Upper lobe of right lung (tissue), 1 donor: ENCODE data around the gene ATXN8OS. TPM values are rescaled to one million over a fixed set of nuclear protein-coding genes. Genes with fewer than 3 reads are reported as not detected.
A peak's percentile ranks its signal among the peaks of the same experiment; 100 is the strongest.

Source experiments
- ATAC-seq: fragments of 200-7000 bp; cut with Tn5 transposase; one replicate; pipeline ENCODE4 v1.9.1; 2020; ENCODE audit warnings: mild to moderate bottlenecking, moderate library complexity
- DNase-seq: peaks from one replicate; pipeline ENCODE4 v3.0.0-alpha.2; 2020
- H3K27ac ChIP-seq: fragments of 200-600 bp; one replicate; pipeline ENCODE4 v1.8.0; 2022
- H3K27me3 ChIP-seq: fragments of 200-600 bp; one replicate; pipeline ENCODE4 v1.8.0; 2022; ENCODE audit warnings: mild to moderate bottlenecking
- H3K36me3 ChIP-seq: fragments of 200-600 bp; one replicate; pipeline ENCODE4 v1.8.0; 2022
- H3K4me1 ChIP-seq: fragments of 200-600 bp; one replicate; pipeline ENCODE4 v1.8.0; 2022
- H3K4me3 ChIP-seq: fragments of 200-600 bp; one replicate; pipeline ENCODE4 v1.8.0; 2022; ENCODE audit warnings: mild to moderate bottlenecking
- H3K9me3 ChIP-seq: fragments of 200-600 bp; one replicate; pipeline ENCODE4 v1.8.0; 2022
- CTCF ChIP-seq: fragments of 200-600 bp; IDR thresholded peaks from one replicate; pipeline ENCODE4 v1.8.0; 2022; ENCODE audit warnings: antibody characterized with exemption
- intact Hi-C: fragments of 100-400 bp; cut with DNase I; formaldehyde crosslinking; loops from one replicate; pipeline ENCODE4 v1.11.0; 2022
- long read RNA-seq: library from polyadenylated mRNA; unstranded; transcript quantifications from one replicate; pipeline ENCODE4 v2.0.0, GENCODE V29; 2021
- total RNA-seq: library from RNA; stranded (reverse); fragmentation: NEBNext Ultra II Directional; extraction: Animal tissue kit (Norgen Biotek cat#: 25700); gene quantifications from one replicate; pipeline ENCODE4 v1.2.1, GENCODE V29; 2021
- donor health status: DM: no; HTN: yes; CAD: no; lungs with severe emphysema.

ATXN8OS gene
- not detected for total RNA-seq
- long read RNA-seq: 0 reads

GRCh38 chr13:70107498-70108281 lies at the start of gene ATXN8OS:
Gene ATXN8OS, plus strand, starts transcription at chr13:70107826.
- ATAC-seq: peak; percentile 12

GRCh38 chr13:70080012-70080411 lies 27.6 kb upstream of the ATXN8OS start:
- H3K9me3 ChIP-seq: no peaks in the 10 kb centered on the region
- DNase-seq (no peak), ATAC-seq (no peak)
- H3K27me3 ChIP-seq: no peaks in the 10 kb centered on the region
- H3K27ac ChIP-seq: no peak overlapping the region
- no peak for TF ChIP-seq CTCF
- H3K36me3 ChIP-seq: no peaks in the 10 kb centered on the region
- intact Hi-C loops: no loop called here
- no peaks in the 10 kb centered on the region for H3K4me1 ChIP-seq
- no peak overlapping the region for H3K4me3 ChIP-seq

More at GRCh38 chr13:70107498-70108281, at the start of gene ATXN8OS:
- Histone ChIP-seq H3K36me3 (no peaks in the 10 kb centered on the region), H3K27me3 (no peaks in the 10 kb centered on the region), H3K4me1 (no peaks in the 10 kb centered on the region), H3K9me3 (no peaks in the 10 kb centered on the region), H3K4me3 (no peak within 1 kb of the TSS), H3K27ac (no peak within 1 kb of the TSS)
- no peak for TF ChIP-seq CTCF
- no peak for DNase-seq
- intact Hi-C loops: no loop called here

GRCh38 chr13:70087247-70087646 lies 20.4 kb upstream of the ATXN8OS start:
- intact Hi-C loops: no loop called here
- DNase-seq: no peak
- Histone ChIP-seq H3K4me3 (no peak overlapping the region), H3K36me3 (no peaks in the 10 kb centered on the region), H3K9me3 (no peaks in the 10 kb centered on the region), H3K27ac (no peak overlapping the region), H3K27me3 (no peaks in the 10 kb centered on the region), H3K4me1 (no peaks in the 10 kb centered on the region)
- no peak for TF ChIP-seq CTCF
- no peak for ATAC-seq

GRCh38 chr13:70088926-70089325 lies 18.7 kb upstream of the ATXN8OS start:
- ATAC-seq: no peak
- Histone ChIP-seq H3K4me1 (no peaks in the 10 kb centered on the region), H3K27me3 (no peaks in the 10 kb centered on the region), H3K27ac (no peak overlapping the region), H3K9me3 (no peaks in the 10 kb centered on the region), H3K4me3 (no peak overlapping the region), H3K36me3 (no peaks in the 10 kb centered on the region)
- no peak for DNase-seq
- no peak for TF ChIP-seq CTCF
- intact Hi-C loops: no loop called here

- Histone ChIP-seq H3K4me3 (no peak overlapping the region), H3K36me3 (no peaks in the 10 kb centered on the region), H3K27me3 (no peaks in the 10 kb centered on the region), H3K4me1 (no peaks in the 10 kb centered on the region), H3K27ac (no peak overlapping the region), H3K9me3 (no peaks in the 10 kb centered on the region)
- intact Hi-C loops: no loop called here
- ATAC-seq (no peak), DNase-seq (no peak)
- no peak for TF ChIP-seq CTCF
These were observed 17.4 kb upstream of the ATXN8OS start for GRCh38 chr13:70090036-70090723.
